T-helper 17 cell (primary cell): ENCODE measurements around the gene LNX2. TPM values are rescaled to one million over a fixed set of nuclear protein-coding genes. Genes with fewer than 3 reads are reported as not detected.

ENCODE experiments used
- ATAC-seq: fragments of 150-1000 bp; cut with Tn5 transposase; 2 replicates; pipeline ENCODE4 v1.10.0; 2021; ENCODE audit warnings: mild to moderate bottlenecking, moderate library complexity
- DNase-seq, 3 donors: peaks; one replicate each; pipeline versions ENCODE4 v3.0.0 to v3.0.0-alpha.2; 2020 to 2021
- H3K9me3 ChIP-seq: one replicate; pipeline ENCODE4 v1.7.0; 2013; ENCODE audit warnings: low read length, mild to moderate bottlenecking; ENCODE audit not compliant: control insufficient read depth, poor library complexity, severe bottlenecking
- H3K27ac Mint-ChIP-seq: one replicate; pipeline ENCODE4 v1.8.0; 2022; ENCODE audit warnings: mild to moderate bottlenecking, moderate library complexity, mixed read lengths
- H3K27me3 Mint-ChIP-seq: one replicate; pipeline ENCODE4 v1.8.0; 2022; ENCODE audit warnings: mixed read lengths
- H3K36me3 Mint-ChIP-seq: one replicate; pipeline ENCODE4 v1.8.0; 2022; ENCODE audit warnings: low read depth, mixed read lengths
- H3K4me1 Mint-ChIP-seq: one replicate; pipeline ENCODE4 v1.8.0; 2022; ENCODE audit warnings: mild to moderate bottlenecking, mixed read lengths
- H3K4me3 Mint-ChIP-seq: one replicate; pipeline ENCODE4 v1.8.0; 2022; ENCODE audit warnings: mild to moderate bottlenecking, moderate library complexity, mixed read lengths
- total RNA-seq, 4 donors: library from RNA in 2 of 4; stranded (reverse) in 2 of 4; gene quantifications; one replicate each; pipeline ENCODE4 v1.2.3 and lab custom pipeline; 2022 to 2026

LNX2 gene
- total RNA-seq, 2 donors from 2014 or later = 4.6 to 6.9 TPM

DNA sequence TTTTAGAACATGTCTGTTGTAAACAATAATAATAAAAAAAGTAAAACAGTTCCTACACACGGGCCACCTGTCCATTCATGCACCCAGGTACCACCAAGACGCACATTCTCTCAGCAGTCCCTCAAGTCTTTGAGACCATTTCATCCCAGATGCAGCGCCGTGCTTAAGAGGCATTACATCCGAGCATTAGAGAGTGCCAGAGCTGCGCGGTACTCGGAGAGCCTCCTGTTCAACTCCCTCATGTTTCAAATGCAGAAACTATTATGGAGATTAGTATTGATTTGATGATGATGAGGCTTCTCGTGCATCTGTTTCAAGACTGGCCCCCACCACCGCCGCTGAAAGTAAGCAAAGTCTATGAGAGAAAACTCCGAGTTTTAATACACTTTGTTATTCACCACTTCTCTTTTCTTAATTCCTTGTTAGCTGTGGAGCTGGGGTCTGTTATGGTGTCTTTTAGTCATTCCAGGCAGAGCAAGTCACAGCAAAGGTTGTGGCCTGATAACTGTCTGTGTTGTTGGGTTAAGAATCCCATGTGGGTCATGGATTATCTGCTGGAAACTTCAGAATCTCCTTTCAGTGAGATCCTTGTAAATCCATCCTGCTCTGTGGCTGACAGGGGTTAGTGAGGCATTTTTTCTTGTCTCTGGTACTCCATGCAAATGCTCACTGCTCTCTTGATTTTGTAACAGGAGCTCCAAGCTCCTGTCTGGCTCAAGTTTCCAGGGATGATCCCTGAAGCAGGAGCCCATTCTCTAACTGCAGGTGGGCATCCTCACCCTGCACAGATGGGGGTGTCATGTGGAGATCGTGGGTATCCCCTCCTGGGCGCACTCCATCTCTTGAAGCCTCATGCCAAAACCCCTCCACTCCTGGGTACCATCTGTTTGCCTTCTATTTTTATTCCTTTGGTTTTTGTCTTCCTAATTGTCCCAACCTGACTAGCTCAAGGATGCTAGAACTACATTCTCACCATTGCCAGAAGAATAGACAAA is 95.1 kb downstream of the LNX2 start:
- no peak for ATAC-seq
- H3K27me3 Mint-ChIP-seq = peaks cover 24% of the 10 kb centered on the region
- H3K4me3 Mint-ChIP-seq = no peak overlapping the region
- peaks cover 5% of the 10 kb centered on the region for H3K4me1 Mint-ChIP-seq
- no peaks in the 10 kb centered on the region for H3K36me3 Mint-ChIP-seq
- no peak for DNase-seq
- H3K27ac Mint-ChIP-seq = no peak overlapping the region
- no peaks in the 10 kb centered on the region for H3K9me3 ChIP-seq

DNA sequence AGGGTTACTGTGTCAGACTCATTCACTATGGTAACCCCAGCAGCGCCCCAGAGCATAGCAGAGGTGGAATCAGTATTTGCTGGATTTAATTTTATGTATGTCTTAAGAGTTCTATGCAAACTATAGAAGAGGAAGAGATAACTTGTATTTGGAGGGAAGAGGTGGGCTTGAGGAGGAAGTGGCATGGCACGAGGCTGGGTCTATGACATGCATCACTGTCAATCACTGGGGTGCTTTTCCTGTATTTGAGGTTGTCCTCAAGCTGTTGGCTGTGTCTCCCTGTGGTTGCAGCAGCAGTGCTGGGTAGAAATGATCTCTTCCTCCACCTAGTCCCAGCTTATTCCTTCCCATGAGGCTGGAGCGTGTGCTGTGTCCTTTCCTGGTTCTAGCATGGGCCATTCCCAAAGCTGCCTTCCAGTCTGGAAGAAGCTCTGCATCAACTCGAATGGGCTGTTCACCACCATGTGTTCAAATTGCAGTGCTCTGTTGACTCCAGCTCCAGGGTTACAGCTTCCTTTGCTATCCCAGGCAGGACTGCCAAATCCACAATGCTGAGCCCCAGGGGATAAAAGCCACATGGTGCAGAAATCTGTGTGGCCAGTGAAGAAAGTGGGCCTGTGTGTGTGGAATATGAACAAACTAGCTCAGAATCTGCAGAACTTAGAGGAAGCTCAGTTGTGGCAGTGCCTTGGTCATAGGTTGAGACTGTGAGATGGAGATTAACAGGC is 96.8 kb downstream of the LNX2 start:
- no peaks in the 10 kb centered on the region for H3K36me3 Mint-ChIP-seq
- no peak overlapping the region for H3K27ac Mint-ChIP-seq
- peaks cover 25% of the 10 kb centered on the region for H3K27me3 Mint-ChIP-seq
- H3K9me3 ChIP-seq = no peaks in the 10 kb centered on the region
- ATAC-seq (no peak), DNase-seq (no peak)
- H3K4me1 Mint-ChIP-seq = peaks cover 5% of the 10 kb centered on the region
- H3K4me3 Mint-ChIP-seq = no peak overlapping the region

DNA sequence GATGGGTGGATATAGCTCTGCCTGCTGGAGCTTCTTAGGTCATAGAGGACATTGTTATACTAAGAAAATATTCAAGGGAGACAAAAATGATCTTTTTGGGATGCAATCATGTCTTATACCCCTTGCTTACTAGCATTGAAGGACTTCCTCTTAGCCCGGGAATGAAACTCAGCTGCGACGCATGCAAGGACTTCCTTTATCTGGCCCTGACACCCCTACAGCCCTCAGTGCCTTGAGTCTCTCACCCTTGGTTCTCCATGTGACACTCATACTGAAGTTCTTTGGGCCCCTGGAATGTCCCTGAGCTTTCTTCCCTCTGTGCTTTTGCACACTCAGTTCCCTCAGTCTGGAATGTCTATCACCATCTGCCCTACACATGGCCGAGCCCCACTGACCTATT is 97.5 kb downstream of the LNX2 start:
- no peak overlapping the region for H3K4me3 Mint-ChIP-seq
- no peaks in the 10 kb centered on the region for H3K9me3 ChIP-seq
- H3K27ac Mint-ChIP-seq = no peak overlapping the region
- peaks cover 23% of the 10 kb centered on the region for H3K27me3 Mint-ChIP-seq
- DNase-seq (no peak), ATAC-seq (no peak)
- no peaks in the 10 kb centered on the region for H3K36me3 Mint-ChIP-seq
- H3K4me1 Mint-ChIP-seq = peaks cover 5% of the 10 kb centered on the region

DNA sequence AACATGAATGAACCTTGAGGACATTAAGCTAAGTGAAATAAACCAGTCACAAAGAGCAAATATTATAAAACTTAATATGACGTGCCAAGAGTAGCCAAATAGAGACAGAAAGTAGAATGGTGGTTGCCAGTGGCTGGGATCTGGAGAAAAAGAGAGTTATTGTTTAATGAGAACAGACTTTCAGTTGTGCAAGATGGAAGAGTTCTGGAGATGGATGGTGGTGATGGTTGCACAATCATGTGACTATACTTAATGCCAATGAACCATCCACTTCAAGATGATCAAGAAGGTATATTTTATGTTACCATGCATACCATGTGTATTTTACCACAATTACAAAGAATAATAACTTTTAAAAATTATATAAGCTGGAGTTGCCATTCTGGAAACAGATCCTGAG is 104.2 kb downstream of the LNX2 start:
- Mint-ChIP-seq H3K36me3 (peaks cover 5% of the 10 kb centered on the region), H3K27ac (no peak overlapping the region), H3K27me3 (peaks cover 38% of the 10 kb centered on the region), H3K4me3 (no peak overlapping the region), H3K4me1 (no peaks in the 10 kb centered on the region)
- H3K9me3 ChIP-seq = no peaks in the 10 kb centered on the region
- ATAC-seq = no peak
- DNase-seq = no peak

DNA sequence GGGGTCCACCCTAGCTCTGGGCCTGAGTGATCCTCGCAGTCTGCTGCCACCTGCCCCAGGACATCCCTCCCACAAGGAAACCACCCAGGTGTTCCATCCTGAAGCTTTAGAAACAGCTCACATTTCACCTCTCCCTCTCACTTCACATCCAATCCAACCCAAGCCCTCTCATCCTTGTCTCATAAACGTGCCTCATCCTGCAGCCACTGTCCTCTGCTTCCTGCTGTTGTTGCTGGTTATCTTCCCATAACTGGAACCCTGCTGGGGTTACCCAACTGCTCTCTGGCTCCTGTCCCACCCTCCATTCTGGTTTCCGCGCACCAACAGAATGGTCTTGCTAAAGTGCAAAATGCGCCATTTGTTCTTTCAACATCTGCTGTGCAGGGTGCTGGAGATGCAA is 110.2 kb downstream of the LNX2 start:
- peaks cover 2% of the 10 kb centered on the region for H3K36me3 Mint-ChIP-seq
- H3K27ac Mint-ChIP-seq = no peak overlapping the region
- H3K4me3 Mint-ChIP-seq = no peak overlapping the region

DNA sequence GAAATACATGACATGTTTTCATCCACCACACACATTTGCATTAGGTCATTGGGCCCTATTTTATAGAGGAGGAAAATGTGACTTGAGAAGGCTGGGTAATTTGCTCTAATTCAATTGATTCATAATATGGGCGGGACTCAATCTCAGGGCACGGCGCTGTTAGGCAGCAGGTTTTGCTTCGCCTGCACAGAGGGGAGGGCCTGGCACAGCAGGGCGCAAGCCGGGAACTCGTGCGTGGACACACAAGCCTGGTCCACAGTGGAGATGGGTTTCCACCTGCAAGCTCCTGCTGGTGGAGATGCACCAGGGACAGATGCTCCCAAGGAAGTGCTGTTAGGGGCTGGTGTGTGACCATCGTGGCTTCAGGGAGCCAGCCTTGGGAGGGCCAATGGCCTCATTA is 111.5 kb downstream of the LNX2 start:
- no peaks in the 10 kb centered on the region for H3K4me1 Mint-ChIP-seq
- H3K36me3 Mint-ChIP-seq = peaks cover 2% of the 10 kb centered on the region
- ATAC-seq = no peak
- no peak for DNase-seq
- H3K27me3 Mint-ChIP-seq = peaks cover 24% of the 10 kb centered on the region
- H3K9me3 ChIP-seq = no peaks in the 10 kb centered on the region
- no peak overlapping the region for H3K4me3 Mint-ChIP-seq
- H3K27ac Mint-ChIP-seq = no peak overlapping the region

More for the DNA sequence above, 110.2 kb downstream of the LNX2 start:
- no peak for ATAC-seq
- no peak for DNase-seq
- Mint-ChIP-seq H3K27me3 (peaks cover 25% of the 10 kb centered on the region), H3K4me1 (no peaks in the 10 kb centered on the region)
- no peaks in the 10 kb centered on the region for H3K9me3 ChIP-seq

DNA sequence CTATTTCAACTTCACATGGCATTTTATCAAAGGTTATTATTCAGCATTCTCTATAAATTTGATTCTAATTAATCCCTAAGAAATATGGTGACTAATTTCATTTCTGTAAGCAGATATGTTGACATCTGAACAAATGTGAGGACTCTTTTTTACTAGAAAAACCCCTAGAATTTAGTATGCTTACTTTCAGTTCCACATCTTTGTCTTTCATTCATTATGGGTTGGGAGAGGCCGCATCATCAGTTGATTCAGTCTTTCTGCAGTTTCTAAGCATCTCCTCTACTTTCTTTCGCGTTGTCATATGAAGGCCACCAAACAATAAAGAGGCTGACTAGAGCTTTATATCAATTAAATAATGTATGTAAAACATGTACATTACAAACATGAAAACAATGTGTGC is 114.5 kb downstream of the LNX2 start:
- no peaks in the 10 kb centered on the region for H3K4me1 Mint-ChIP-seq
- H3K9me3 ChIP-seq = no peaks in the 10 kb centered on the region
- no peak for ATAC-seq
- H3K27ac Mint-ChIP-seq = no peak overlapping the region
- H3K27me3 Mint-ChIP-seq = peaks cover 17% of the 10 kb centered on the region
- no peak for DNase-seq
- no peaks in the 10 kb centered on the region for H3K36me3 Mint-ChIP-seq
- no peak overlapping the region for H3K4me3 Mint-ChIP-seq

DNA sequence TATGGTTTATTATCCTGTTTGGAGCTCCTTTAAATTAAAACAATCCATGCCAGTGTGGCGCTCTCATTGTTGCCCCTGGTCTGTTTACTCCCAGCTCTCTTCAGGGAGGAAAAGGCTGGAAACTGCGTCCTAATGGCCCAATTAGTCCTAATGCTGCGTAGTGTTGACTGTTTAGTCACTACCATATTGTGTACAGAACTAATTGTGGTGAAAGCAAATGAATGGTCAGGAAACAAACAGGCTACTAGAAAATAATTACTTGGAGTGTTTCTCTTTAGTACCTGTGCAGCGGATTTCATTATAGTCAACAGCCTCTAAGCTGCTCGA is 115.5 kb downstream of the LNX2 start:
- ATAC-seq (no peak), DNase-seq (no peak)
- no peak overlapping the region for H3K4me3 Mint-ChIP-seq
- H3K4me1 Mint-ChIP-seq = no peaks in the 10 kb centered on the region
- peaks cover 15% of the 10 kb centered on the region for H3K27me3 Mint-ChIP-seq
- H3K36me3 Mint-ChIP-seq = no peaks in the 10 kb centered on the region
- no peak overlapping the region for H3K27ac Mint-ChIP-seq
- H3K9me3 ChIP-seq = no peaks in the 10 kb centered on the region

DNA sequence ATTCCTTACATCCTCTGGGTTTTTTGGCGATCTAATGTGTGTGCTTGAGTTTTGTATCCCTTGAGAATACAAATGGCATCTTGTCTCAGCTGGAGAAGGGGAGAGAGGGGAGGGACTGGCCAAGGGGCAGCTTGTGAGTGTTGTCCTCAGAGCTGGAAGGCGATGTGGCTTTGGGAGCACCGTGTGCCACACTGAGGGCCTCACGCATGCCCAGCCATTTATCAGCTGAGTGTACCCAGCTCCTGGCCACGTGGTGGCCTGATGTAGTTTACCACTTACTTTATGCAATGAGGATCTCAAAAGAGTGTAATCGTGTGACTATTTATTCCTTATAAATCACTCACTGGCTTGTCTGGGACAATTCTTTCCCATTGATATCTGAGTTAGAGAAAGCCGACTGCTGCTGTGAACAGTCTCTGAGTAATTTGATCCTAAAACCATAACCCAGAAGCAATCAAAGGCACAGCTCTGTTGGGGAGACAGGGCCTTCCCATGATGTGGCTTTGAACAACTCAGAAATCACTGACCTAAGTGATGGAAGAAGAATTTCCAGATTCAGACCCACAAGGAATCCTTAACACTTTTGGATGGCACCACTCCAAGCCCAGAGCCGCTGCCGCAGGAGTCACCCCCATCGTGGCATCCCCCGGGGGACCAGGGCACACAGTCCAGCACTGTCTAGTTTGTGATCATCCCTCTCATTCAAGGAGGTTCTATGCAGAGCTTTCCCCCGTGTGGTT is 116.0 kb downstream of the LNX2 start:
- Mint-ChIP-seq H3K27ac (no peak overlapping the region), H3K4me3 (no peak overlapping the region), H3K4me1 (no peaks in the 10 kb centered on the region), H3K27me3 (peaks cover 9% of the 10 kb centered on the region), H3K36me3 (no peaks in the 10 kb centered on the region)
- H3K9me3 ChIP-seq = no peaks in the 10 kb centered on the region
- DNase-seq (no peak), ATAC-seq (no peak)

DNA sequence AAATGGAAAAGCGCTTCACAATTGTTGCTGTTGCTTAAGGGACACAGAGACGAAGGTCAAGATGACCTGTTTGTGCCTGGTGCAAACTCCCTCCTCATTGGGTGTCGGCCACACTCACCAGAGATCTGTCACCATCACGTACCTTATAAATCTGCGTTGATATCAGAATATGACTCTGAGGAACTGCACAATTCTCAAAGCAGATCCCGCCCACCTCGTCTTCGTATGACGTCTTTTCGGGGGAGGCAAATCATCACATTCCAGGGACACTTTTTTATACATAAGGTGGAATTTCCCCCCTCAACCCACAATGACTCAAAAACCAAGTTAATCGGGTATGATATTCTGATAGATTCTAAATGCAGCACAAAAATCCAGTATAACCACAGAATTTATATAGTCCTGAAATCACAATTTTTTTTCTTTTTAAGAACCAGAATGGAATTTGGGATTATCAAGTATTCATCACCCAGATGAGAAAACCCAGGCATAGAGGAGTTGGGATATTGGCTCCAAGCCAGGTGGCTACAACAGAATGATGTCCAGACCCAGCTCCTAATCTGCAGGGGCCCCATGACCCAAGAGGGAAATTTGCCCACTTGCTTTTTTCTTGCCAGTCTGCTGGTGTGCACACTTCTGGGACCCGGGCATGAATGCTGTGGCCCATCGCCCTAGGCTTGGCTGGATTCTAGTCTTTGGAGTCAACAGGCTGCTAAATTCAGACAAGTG is 119.4 kb downstream of the LNX2 start:
- no peaks in the 10 kb centered on the region for H3K4me1 Mint-ChIP-seq
- H3K27me3 Mint-ChIP-seq = peaks cover 5% of the 10 kb centered on the region
- H3K9me3 ChIP-seq = no peaks in the 10 kb centered on the region
- ATAC-seq (no peak), DNase-seq (no peak)
- no peak overlapping the region for H3K27ac Mint-ChIP-seq
- no peak overlapping the region for H3K4me3 Mint-ChIP-seq
- H3K36me3 Mint-ChIP-seq = no peaks in the 10 kb centered on the region

DNA sequence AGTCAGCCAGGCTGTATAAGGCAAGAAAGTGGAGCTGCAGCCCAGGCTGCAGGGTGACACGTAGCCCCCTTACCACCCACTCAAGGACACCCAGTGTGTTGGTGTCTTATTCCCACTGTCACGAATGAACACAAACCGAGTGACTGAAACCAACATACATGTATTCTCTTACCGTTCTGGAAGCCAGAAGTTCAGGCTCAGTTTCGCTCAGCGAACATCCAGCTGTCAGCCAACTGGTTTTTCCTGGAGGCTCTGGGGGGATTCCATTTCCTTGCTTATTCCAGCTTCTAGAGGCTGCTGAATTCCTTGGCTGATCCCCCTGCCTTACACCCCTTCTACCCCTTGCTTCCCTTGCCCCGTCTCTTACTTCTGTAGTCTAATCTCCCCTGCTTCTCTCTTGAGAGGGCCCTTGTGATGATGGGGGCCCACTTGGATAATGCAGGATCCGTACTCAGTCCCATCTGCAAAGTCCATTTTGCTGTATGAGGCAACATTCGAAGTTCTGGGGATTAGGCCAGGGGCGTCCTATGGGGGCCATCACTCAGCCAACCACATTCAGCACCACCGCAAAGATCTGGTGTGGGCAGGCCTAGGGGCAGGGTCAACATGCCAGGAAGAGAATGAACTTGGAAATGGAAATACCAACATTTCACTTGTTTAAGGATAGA is 122.6 kb downstream of the LNX2 start:
- no peak for DNase-seq
- no peaks in the 10 kb centered on the region for H3K9me3 ChIP-seq
- no peak for ATAC-seq
- no peaks in the 10 kb centered on the region for H3K4me1 Mint-ChIP-seq
- H3K36me3 Mint-ChIP-seq = no peaks in the 10 kb centered on the region
- no peak overlapping the region for H3K4me3 Mint-ChIP-seq
- H3K27me3 Mint-ChIP-seq = peaks cover 5% of the 10 kb centered on the region
- no peak overlapping the region for H3K27ac Mint-ChIP-seq

DNA sequence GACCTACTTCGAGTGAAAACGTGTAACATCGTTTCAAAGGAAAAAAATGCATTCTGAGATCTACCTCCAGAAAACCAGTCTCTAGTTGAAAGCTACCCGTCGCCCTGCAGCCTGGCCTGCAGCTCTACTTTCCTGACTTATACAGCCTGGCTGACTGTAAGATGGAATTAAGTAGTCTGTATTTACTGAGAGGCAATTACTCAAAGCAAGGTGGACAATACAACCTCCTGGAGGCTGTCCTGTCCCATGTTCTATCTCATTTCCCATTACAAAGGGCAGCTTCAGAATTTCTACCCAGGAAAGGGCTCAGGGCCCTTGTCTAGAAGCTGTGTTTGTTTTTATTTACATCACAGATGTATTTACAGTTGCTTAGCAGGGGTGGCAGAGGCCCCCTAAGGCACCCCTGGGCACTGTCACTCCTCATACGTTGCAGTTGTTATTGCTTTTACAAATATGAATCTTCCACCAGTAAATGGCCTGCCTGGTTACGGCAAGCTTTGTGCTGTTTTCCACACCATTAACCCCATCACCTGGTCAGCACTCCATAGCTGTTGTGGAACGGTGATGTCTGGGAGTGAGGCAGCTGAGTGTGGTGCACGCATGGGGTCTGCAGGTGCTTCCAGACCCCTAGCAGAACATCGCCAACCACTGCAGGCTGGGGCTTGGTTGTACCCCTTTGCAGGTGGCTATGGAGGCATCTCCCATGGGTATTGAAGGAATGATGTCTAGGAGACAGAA is 123.6 kb downstream of the LNX2 start:
- Mint-ChIP-seq H3K36me3 (no peaks in the 10 kb centered on the region), H3K27ac (no peak overlapping the region), H3K4me1 (no peaks in the 10 kb centered on the region), H3K27me3 (peaks cover 5% of the 10 kb centered on the region), H3K4me3 (no peak overlapping the region)
- ATAC-seq (no peak), DNase-seq (no peak)
- no peaks in the 10 kb centered on the region for H3K9me3 ChIP-seq
